Measurements from ENCODE around the gene OMA1.
"Not testable (repeated sequence)": the region's sequence is repeated elsewhere in the genome, so short reads cannot be mapped to it uniquely, and the experiment has no call there.

The OMA1 gene

DNA sequence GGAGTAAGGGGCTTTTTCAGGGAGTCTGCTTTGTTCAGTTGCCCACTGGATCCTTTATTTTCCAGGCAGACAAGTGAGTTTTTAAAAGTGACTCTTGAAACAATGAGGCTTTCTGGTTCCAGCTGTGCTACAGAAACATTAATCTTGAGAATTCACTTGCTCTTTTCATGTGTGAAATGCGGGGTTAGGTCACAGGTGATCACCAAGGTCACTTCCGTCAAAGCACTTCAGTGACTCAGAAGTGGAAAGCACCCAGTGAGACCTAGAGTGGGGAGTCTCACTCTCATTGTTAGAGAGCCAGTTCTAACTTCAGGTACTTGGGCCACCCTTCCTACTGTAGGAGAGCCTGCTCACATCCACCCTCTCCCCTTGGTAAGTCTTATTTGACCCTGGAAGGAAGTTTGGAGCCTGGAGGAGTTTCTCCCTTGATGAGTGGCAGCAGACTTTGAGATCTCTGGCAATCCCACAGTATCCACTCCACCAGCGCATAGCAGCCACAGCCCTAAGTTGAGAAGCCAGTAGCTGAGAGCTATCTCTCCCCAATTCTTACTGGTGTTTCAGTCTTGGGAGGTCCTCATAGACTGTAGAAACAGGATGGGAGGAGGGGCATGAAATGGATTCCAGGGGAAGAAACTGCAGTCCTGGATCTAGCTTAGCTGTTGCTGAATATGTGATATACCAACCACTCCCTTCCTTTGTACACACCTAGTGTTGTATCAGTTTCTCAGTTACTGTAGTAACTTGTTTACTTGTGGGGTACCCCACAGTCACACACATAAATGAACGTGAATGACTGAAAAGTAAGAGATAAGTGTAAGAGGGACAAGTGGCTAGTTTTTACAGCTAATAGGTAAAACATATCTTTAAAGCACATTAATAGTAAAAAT is 27.4 kb upstream of the OMA1 start:
- DNase-seq (ENCODE audit: low read depth), result no peak

DNA sequence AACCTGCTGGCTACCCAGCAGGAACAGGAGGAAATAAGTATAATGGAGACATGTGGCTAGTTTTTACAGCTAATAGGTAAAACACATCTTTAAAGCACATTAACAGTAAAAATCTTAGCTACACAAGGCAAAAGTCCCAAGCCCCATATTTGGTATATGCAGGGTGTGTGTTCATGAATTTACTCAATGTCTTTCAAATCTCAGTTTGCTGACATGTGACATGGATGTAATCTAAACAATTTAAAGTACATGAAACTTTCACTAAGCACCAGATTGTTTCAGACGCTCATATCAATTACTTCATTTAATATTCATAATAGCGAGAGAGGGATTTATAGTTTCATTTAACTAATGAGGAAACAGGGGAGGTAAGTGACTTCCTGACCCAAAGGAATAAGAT is 26.6 kb upstream of the OMA1 start:
- DNase-seq (ENCODE audit: low read depth), result no peak

DNA sequence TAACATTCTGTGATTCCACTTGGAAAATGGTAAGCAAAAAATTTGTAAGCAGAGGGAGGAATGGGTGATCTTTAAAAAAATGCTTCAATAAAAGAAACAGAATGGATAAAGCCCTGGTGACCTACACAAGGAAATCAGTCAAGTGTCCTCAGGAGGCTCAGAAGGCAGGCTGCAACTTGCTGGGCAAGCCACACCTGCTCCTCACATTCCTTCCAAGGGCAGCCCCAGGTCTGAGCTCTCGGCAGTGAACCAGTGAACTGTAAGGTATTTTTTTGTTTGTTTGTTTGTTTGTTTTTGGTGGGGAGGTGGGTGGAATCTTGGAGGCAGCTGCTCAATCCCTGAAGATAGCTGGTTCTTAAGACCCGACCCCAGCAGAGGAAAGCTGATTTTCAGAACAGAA is 26.2 kb upstream of the OMA1 start:
- no peak for DNase-seq (ENCODE audit: low read depth)

DNA sequence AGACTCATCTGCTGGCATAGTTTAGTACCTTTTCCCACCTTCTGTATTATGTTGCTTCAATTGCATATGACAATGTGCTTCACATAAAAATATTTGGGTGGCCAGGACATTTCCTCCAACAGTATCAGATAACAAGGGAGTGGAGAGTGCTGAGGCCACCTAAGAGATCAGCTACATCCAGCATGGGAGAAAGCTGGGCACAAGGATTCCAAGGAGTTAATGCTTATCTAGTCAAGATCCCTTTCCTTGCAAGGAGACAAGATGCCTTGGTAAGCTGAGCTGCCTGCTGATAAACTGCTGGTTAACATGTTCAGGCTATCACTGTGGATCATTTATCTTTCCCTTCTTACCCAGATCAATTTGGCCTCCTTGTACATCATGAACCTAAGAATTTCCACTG is 25.1 kb upstream of the OMA1 start:
- DNase-seq (ENCODE audit: low read depth), result no peak

DNA sequence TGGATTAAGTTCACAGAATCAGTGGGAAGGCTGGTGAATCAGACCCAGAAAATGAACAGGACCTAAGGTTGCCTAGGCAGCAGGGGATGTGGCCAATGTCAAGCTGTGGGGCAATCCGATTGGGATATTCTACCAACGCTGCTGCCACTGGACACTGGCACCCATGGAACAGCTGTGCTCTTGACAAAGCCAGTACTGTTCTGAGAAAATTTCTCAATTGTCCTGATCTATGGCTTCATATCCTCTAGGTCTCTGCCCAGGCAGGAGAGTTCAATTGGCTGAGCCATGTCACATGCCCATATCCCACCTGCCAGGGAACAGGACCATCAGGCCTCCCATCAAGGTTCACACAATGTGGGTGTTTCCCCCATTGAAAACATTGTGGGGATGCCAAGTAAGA is 24.3 kb upstream of the OMA1 start:
- no peak for DNase-seq (ENCODE audit: low read depth)

DNA sequence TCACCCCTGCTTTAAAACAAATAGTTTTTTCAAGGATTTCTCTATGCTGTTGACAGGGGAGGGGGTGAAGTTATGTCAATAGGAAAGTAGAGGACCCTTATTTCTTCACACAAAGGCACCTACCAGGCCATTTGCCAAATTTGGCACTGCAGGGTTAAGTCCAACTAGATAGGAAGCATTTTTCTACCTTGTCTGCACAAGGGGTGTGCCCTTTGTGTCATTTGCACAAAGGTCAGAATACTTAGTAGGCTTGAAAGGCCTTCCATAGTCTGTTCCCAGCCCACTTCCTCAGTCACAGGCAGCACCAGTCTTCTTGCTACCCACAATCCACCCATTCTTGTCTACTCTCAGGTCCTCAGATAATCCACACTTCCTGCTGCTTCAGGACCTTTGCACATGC is 23.6 kb upstream of the OMA1 start:
- no peak for DNase-seq (ENCODE audit: low read depth)

DNA sequence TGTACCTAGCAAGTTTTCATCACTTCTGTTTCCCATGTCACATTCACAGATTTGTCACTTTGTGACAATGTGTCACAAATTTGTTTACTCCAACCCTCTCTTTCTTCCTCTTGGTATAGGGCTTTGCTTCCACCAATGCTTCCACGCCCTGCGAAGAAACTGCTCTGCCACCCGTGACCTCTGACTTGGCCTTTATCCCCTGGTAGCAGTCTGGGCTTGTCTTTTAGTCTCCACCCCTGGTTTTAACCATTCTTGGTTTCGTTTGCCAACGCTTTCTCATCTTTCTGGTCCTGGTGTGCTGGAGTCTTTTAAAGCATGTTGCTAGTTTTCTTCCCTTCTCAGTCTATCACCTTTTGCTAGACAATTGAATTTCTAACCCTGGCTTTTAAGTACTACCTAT is 22.4 kb upstream of the OMA1 start:
- no peak for DNase-seq (ENCODE audit: low read depth)

DNA sequence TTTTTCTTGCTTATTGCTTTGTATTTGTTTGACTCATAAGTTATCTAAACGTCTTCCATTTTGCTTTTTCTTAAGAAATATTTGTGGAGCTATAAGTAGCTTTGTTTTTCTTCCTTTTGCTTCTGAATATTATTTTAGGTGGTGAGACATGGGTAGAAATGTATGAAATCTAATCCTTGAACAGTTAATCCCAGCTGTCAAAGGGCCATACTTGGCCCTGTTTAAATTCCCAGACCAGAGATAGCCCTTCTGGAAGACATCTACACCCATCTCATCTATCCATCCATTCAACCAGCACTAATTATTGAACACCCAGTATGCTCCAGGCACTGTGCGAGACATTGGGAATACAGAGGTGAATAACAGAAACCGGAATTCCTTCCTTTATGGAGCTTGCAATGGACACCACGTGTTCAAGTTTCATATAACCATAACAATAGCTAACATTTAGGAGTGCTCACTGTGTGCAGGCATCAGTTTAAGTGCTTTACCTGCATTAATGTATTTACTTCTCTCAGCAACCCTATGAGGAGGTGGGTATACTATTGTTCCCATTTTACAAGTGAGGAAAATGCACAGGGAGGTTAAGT is 21.8 kb upstream of the OMA1 start:
- no peak for DNase-seq (ENCODE audit: low read depth)

DNA sequence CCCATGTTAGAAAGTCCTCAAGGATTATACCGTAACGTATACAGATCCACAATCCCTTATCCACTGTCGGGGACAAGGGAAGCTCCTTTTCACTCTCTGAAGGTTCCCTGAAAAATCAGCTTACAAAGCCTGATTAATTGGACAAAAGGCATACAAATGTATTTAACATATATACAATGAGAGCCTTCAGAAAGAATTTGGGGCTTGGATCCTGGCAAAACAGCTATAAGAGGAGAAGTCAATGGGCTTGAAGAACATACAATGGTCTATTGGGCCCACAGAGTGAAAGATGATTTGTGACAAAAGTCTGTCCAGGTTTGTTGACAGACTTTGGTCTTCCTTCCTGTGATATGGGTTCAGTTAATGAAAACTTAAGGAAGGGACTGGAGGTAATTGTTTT is 19.8 kb upstream of the OMA1 start:
- DNase-seq (ENCODE audit: low read depth), result no peak

DNA sequence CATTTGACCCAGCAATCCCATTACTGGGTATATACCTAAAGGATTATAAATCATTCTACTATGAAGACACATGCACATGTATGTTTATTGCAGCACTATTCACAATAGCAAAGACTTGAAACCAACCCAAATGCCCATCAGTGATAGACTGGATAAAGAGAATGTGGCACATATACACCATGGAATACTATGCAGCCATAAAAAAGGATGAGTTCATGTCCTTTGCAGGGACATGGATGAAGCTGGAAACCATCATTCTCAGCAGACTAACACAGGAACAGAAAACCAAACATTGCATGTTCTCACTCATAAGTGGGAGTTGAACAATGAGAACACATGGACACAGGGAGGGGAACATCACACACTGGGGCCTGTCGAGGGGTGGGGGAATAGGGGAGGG is 17.2 kb upstream of the OMA1 start:
- DNase-seq (ENCODE audit: low read depth), result not testable (repeated sequence)

DNA sequence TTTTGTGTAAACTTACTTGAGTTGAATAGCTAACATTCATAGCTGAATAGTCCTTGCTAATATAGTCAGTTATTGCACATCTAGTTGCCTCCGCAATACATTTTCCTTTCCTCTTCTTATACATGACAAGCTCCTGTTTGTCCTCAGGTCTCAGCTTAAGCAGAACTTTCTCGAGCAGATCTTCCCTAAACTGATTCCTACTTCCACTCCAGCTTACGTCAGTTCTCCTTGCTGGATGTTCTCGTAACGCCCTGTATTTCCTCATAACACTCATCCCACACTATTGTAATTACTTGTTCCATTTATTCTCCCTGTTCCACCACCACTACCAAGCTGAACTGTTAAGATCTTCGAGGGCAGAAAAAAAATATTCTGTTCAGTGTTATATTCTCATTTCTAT is 15.1 kb upstream of the OMA1 start:
- DNase-seq (ENCODE audit: low read depth), result no peak

DNA sequence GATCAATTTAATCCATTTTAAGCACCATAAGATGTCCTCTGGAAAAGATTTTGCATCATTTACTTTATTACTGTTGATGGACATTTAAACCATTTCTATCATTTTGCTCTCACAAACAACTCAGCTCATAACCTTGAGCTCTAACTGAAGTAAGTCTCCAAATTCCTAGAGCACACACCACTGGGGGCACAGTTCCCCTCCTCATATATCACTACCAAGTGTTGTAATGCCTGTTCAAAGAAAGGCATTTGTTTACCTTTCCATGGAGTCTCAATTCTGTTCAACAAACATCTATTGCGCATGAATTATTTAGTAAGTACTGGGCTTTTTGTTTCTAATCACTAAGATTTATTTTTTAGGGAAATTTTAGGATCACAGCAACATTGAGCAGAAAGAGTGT is 8.9 kb upstream of the OMA1 start:
- DNase-seq (ENCODE audit: low read depth), result no peak

DNA sequence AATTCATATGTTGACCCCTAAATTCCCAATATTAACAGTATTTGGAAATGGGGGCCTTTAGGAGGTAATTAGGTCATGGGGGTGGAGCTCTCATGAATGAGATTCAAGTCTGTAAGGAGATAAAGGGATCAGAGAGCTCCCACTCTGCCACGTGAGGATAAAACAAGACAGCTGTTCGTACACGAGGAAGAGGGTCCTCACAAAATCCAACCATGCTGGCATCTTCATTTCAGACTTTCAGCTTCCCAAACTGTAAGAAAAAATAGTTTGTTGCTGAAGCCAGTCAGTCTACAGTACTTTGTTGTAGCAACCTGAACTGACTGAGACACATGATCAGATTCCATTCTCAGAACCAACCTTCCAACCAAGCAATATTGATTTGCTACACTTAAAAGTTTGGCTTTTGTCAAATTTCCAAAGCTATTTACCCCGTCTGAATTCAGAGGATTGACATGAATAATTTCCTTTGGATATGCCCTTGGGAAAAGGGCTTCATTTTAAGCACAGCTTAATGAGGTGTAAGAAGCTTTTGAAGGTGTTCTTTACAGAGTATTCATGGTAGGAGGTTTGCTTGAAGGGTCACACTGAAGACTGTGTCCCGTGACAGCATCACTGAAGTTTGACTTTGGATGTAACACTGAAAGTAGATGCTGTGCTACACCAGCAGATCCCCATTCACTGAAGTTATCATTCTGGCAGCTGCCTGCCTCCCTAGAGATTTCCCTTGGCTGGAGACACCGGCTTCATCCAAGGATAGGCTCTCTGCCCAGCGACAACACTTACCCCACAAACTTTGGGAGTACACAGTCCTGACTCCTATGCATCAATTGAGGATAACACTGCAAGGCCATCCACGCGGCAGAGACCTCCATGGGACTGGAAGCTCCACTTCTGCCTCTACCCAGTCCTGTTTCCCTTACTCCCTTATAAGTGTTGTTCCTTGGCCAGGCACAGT is 4.9 kb upstream of the OMA1 start:
- DNase-seq (ENCODE audit: low read depth), result no peak

DNA sequence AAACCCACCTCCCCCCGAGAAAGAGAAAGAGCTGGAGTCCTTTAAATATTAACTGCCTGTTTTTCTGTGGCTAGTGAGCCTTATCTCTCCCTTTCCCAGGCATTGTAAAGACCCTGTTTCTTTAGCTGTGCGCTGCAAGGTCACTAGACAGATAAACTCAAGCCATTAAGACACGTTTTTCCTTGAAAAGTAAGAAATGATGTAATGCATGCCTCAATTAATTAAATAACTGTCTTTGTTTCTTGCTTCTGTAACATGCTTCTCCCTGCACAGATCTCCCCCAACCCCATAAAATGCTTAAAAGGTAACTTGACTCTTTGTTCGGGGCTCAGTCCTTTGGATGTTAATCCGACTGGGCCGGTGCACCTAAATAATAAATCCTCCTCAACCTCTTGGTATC is 2.8 kb upstream of the OMA1 start:
- not testable (repeated sequence) for DNase-seq (ENCODE audit: low read depth)

DNA sequence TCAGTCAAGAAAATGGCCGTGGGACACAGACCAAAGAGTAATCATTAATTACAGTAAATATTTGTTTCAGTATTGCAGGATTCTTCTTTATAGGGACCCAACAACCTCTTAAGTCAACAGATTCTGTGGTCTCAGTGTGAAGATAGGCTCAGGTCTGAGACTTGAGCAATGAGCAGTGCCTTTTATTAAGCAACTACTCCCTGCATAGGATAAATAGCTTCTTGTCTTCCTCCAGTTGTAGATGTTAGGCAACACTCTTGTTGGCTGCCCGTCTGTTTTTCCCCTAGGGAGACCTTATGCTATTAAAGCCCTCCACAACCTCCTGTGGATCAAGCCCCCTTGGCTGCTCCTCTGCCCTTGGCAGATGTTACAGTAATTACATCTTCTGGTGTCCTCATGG is 1.8 kb upstream of the OMA1 start:
- no peak for DNase-seq (ENCODE audit: low read depth)

DNA sequence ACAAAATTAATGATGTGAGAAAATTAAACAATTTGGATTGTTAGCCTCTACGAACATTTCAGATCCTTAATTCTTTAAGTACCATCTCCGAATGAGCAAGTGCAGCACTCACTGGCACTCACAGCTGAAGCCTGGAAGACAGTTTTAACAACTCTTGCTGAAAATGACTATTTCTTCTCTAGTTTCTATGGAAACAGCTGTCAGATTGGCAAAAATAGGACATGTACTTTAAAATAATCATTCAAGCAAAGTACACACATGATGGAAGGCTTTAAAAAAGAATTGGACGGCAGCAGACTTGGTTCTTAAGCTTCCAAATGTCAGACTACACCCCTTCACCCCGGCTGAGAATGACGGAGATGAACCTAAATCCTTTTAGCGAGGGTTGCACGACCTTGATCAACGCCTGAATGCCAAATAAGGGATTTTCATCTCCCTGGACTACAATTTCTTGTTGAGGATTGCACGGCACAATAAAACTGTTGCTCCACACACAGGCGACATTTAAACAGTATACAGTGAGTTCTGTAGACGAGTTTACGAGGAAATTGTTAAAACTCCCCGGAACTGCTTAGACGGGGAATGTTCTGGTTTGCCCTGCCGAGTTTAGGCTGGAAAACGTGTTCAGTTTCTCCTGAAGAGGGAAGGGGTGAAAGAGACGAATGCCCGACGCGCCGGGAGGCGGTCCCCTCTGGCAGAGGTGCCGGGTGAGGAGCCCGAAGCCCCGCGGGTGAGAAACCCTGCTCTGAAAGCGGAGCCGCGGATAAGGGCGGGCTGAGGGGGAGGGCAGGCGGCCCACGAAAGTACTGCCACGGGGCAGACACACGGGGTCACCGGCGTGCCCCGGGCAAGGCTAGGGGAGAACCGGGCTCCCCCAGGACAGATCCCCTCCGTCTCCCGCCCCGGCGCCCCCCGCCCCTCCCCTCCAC is 671 bp downstream of the OMA1 start:
- DNase-seq (ENCODE audit: low read depth), result peak; percentile 65

DNA sequence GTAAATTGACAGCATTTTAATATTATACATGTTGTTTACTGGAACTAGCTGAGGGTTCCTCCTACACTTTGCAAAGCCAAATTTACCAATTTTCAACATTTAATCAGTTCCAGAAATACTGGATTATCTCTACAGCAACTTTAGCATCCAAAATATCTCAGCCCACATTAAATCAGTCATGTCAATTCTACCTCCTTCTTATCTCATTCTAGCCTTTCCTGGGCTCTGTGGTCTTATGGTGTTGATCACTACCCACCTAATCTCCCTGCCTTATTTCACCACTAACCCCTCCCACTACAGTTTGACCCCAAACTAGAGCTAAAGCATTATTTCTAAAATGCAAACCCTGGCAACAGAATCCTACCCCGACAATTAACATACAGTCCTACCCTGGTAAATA is 3.3 kb downstream of the OMA1 start:
- DNase-seq (ENCODE audit: low read depth), result no peak

DNA sequence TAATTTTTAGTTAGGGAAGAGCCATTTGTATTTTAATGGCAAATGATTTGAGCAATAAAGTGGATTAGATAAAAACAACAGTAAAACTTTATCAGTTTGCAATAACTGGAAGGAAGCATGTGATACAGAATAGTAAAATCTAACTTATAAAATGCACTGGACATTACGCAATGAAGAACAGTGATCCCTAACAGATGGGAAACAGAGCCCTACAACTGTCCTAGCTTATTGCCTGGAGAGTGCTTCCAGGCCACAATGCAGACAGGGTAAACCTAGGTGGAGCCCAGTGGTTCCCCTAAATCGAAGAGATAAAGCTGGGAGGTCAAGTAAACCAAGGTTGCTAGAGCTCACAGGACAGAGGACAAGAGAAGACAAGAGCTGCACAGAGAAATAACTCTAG is 7.0 kb downstream of the OMA1 start:
- no peak for DNase-seq (ENCODE audit: low read depth)

DNA sequence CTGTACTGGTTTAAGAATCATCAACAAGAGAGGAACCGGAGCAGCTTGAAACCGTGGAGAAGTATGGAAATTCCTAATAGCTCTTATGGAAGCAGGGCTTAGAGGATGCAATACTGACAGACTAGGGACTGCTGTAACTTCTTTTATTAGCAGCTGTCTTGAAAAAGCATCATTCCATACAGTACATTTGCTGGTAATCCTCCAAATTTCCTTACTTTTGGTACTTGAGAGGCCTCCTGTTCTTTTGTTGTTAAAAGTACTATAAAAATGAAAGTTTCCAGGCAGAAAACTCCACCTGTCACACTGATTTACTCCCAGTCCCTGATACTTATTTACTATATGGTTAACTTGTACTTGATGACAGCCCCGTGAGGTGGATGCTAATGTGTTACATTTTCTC is 7.7 kb downstream of the OMA1 start:
- DNase-seq (ENCODE audit: low read depth), result no peak

DNA sequence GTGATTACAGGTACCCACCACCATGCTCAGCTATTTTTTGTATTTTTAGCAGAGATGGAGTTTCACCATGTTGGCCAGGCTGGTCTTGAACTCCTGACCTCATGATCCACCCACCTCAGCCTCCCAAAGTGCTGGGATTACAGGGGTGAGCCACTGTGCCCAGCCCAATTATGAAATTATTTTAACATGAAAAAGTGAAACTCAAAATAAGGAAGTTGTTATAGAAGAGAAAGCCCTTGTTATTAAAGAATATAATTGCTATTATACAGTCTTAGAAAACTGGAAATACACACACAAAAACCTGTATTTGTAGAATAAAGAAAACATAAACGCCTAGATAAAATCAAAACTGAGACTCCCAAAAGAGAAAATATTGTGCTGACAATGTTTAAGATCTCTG is 14.7 kb downstream of the OMA1 start:
- DNase-seq (ENCODE audit: low read depth), result not testable (repeated sequence)

DNA sequence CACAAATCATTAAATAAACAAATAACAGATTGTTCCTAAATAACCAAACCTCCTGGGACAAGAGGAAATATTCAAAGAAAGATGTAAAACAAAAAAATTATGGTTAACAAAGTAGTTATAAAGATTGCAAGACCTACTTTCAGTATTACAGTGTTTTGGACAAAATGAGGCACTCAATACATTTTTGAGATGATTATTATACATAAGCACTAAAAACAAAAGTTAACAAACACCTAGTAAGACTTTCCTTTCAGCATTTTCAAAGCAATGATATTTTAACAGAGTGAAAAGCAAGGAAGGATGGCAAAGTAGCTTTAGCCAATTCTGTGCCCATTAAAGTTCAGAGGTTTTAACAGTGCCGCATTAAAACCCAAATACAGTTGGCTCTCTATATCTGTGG is 17.2 kb downstream of the OMA1 start:
- DNase-seq (ENCODE audit: low read depth), result no peak

DNA sequence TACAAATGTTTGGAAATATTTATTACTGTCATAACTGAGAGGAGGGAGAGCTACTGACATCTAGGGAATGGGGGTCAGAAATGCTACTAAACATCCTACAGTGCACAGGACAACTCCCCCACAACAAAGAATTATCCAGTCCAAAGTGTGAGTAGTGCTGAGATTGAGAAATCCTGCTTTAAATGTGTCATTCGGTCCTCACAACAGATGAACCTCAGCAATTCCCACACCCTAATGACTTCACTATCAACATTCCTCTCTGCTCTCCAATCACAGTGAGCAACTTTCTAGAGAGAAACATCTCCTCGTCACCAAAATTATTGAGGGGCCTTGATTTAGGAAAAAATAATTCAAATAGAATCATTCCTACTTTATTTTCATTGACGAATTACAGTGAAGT is 18.0 kb downstream of the OMA1 start:
- DNase-seq (ENCODE audit: low read depth), result no peak

All from activated T-cell treated with anti-CD3 and anti-CD28 coated beads for 1 hour (primary cell).